Fibroblast of upper back skin (primary cell): ENCODE data around the gene MYOM1.
A peak's percentile ranks its signal among the peaks of the same experiment; 100 is the strongest.
"Not testable (repeated sequence)": the region's sequence is repeated elsewhere in the genome, so short reads cannot be mapped to it uniquely, and the experiment has no call there.

Experiments
- DNase-seq: peaks from one replicate; pipeline ENCODE4 v3.0.0-alpha.2; 2013

MYOM1 gene

DNA sequence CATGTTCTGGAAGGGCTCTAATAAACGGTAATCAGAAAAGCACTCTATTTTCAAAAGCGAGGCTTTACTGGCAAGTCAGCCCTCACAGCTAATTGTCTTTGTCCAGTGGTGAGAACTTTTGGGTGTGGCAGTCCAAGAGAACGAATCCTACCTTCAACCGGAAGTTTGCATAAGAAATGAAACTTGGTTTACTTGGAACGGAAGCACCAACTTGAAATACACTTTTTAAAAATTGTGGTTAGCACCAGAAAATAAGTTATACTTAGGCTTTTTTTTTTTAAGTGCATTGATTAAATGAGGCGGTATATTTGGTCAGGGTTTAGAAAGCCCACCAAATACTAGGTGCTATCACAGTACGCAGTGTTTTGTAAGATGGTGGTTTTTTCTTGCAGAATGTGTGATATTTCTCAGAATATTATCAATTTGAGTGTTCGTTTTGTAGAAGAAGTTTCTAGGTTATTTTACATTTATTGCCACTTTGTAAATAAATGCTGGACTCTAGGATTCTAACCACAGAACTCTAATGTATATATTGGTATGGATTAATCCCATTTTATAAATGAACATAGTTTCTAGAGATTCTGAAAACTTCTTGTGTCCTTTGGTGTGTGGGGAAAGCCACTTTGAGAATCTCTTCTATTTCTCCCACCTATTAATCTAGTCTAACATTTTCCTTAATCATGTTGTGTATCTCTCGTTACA lies 29.0 kb upstream of the MYOM1 start:
- DNase-seq, result peak; percentile 63

DNA sequence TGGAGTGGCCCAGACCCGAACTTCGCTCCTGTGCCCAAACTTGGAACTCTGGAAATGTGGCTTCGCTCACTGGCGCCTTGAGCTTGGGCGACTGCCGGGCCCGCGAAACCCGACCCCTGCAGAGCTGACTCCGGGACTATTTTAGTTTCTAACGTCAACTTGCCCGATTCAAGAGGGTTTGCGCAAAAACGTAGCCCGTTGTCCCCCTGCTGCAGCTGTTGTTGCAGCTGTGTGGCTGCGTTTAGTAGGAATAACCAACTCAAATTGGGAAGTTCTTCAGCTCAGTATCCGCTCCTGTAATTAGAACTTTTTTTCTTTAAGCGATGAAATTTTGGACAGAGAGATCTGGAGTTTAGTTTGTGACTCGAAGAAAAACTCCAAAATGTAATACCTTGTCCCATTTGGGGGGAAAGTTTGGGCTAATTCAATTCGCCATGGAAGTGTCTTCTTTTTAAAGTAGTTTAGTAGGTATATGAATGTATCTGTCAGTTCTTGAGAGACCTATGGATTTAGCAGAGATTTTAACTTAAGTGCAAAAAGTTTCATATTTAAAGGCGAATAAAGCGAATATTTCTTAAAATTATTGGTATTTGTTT lies 28.4 kb upstream of the MYOM1 start:
- peak; percentile 35 for DNase-seq

DNA sequence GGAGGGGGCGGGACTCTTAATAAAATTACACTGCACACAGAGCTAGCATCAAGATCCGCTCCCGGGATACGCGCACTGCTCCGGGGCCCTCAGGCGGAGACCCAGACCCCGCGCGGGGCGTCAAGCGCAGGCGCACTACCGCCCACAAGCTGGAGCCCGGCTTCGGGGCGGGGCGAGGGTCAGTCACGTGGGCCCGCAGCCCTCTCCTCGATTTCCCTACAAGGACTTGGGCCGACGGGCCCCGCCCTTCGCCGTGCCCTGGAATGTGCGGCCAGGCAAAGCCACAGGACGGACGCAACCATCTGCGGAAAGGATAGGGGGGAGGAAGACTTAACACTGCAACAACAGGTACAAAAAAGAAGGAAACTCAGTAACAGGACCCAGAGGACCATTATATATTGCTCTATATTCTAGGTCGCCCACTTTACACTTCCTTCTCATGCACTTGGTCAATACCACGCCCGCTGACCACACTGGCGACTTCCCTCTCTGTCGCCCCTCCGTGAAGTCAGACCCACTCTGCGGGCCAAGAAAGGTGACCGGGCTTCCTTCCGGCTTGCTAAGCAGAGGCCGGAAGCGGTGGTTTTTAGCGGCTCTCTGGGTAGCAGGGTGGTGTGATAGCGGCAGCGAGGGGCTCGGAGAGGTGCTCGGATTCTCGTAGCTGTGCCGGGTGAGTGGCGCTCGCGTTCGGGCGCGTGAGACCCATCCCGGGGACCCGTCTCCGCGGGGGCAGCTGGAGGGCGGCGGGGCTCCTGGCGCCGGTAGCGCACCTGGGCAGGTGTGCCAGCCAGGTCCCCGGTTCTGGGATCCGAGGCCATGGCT lies 27.7 kb upstream of the MYOM1 start, which contains the start of gene MYL12A:
Gene MYL12A (plus strand): TSS at position 562 of the 822 bp plus-strand sequence. CDS start 5,447 bp downstream, outside the sequence.
- DNase-seq, result peak; percentile 98

DNA sequence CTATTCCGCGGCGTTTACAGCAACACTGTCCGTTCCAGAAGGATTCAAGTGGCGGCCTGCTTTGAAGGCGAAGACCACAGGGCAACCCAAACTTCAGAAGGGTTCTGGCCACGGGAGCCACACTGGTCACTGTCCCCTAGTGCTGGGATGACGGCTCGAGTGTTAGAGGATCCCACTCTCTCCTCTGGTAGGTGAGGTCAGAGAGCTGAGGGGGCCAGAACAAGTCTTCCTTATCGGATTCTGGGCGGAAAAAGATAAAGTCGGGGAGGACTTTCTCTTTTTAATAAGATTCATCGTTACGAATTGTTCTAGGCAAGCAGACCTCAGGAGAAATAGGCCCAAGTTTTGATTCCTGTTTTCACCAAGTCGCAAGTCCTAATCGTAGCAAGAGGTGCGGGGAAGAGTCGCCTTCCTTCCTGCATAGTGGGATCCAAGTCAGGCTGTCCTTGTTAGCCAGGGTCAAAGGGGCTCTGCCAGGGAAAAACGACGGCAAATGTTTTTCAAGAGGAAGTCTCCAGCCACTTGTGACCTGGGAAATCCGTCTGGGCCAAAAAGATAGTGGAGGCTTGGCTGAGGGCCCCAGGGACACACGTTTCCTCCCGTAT lies 27.0 kb upstream of the MYOM1 start:
- DNase-seq, result no peak

DNA sequence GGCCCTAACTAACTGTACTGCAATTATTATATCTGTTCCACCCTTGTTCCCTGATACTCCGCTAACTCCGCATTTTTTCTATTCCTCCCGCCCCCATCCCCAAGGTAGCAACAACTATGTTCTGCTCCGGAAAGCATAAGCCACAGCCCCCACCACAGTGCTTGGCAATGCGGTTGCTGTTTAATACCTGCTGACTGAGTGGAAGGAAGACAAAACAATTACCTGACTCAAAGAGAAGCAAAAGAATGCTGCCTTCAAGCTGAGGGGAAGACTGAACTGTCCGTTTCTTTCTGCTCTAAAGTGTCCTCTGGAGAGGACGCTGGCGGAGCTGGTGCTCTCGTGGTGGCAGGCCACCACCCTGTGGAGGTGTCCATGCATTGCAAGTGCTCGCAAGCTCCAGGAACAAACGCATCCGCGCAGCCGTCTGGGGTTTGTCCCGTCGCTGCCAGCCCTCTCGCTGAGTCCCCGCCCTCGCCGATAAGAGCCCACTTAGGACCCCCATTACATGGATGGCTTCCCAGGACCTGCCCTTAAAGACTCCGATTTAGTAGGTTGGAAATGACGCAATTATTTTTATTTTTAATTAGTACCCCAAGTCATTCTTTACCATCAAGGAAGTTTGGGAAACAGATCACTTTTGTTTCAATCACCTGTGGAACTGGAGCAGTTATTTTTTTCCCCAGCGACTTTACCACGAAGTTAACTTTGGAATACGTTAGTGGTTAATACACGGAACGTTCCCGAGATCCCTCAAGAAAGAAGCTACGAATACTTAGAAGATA lies 26.3 kb upstream of the MYOM1 start:
- DNase-seq, result peak; percentile 86

DNA sequence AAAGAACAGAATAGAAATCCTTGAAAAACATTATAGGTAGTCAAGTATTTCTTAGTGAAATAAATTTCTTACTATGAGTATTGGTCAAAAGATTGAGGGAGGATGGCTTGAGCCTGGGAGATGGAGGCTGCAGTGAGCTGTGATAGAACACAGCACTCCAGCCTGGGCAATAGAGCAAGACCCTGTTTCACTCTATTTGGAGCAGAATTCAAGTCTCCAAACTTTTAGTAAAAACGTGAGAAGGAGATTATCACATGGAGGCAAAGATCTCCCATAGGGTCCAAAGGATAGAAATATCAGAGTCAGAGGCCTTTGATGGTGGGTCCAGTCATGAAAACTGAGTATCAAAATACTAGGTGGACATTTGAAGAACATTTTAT lies 25.4 kb upstream of the MYOM1 start:
- DNase-seq, result no peak

DNA sequence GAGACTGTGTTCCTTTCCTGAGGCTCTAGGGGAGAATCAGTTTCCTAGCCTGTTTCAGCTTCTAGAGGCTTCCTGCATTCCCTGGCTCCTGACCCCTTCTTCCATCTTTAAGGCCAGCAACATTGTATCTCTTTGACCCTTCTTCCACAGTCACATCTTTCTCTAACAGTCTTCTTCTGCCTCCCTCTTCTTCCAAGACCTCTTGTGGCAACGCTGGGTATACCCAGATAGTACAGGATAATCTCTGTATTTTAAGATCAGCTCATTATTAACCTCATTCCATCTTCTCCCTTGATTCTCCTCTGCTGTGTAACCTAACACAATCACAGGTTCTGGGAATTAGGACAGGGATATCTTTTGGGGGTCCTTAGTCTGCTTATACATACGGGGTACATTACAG lies 19.0 kb upstream of the MYOM1 start:
- DNase-seq, result no peak

DNA sequence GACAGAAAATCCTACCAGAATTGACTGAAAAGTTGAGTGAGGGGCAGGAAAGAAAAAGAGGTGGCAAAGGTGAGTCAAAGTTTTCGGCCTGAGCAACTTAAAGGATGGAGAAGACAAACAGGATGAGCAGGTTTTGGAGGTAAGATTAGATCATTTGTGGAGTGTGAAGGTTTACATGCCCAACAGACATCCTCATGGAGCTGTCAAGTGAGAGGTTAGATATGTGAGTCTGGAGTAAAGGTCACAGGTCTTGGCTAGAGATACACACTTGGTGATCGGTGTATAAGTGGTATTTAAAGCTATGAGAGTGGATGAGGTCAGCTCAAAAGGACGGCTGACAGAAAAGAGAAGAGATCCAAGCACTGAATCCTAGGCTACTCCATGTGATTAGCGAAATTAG lies 16.7 kb upstream of the MYOM1 start:
- no peak for DNase-seq

DNA sequence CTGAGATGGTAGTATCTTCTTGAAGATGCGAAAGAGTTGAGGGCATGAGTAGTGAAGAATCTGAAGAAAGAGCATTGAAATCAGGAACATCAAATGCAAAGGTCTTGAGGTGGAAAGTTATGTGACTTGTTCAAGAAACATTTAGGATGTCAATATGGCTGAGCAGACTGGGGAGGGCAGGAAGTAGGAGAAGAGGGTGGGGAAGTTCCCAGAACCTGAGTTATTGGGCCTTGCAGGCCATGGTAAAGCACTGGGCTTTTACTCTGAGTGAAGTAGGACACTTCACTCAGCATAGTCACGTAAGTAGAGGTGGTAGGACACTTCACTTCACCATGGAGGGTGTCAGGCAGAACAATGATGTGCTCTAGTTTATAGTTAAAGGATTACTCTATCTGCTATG lies 16.1 kb upstream of the MYOM1 start:
- no peak for DNase-seq

DNA sequence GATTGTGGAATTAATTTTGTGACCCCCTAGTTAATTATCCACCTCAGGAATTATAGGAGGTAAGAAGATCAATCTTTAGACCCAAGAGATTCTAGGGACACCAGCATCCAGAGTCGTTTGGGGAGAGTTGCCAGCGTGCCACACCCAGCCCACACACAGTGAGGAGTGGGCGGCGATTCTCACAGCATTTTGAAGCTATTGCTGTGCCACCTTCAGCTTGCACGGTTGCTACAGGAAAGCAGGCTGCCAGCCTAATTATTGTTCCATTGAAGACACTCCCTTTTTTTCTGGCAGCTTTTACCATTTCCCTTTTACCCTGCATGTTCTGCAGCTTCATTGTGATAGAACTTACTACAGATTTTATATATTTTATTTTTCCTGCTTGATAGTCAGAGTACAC lies 14.7 kb upstream of the MYOM1 start:
- DNase-seq, result no peak

DNA sequence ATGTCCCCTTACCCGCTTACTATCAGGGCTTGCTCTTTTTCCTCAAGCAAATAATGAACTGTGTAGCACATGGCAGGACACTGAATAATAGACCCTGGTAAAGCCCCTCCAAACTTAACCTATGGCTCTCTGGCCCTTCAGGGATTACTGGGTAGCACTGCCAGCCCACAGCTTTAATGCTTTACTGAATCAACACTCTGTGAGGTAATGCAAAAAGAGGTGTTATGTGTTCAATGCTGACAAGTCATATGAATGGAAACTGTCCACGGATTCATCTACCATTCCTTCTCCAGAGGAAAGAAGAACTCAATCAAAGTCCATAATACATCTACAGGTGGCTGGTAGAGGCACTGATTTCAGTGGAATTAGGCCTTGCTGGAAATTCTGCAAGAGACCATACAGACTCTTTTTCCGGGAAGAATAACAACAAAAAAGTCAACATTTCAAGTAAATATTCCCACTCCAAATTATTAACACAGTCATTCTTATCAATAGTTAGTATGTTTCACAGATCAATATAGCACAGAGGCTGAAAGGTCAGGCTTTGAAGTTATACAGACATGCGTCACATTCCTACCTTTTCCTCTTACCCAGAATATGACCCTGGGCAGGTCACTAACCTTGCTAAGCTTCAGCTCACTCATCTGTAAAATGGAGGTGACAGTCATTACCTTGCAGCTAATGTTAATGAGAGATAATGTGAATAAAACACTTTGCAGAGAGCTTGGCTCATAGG lies 13.8 kb upstream of the MYOM1 start:
- no peak for DNase-seq

DNA sequence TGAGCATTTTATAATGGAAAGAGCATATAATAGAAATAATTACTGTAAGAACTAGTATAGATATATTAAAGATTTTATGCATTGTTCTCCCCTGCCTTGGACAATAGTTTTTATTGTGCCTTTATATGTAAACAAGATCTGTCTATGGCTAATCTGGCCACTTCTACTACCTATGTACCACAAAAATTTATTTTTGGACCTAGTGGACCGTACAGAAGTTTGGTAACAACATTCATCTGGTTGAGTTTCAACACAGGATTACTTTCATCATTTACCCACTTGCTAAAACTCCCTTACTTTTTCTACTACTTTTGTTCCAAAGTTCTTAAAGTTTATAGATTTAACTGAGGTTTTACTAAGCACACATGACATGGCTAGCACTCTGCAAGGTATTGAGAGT lies 13.2 kb upstream of the MYOM1 start:
- no peak for DNase-seq

DNA sequence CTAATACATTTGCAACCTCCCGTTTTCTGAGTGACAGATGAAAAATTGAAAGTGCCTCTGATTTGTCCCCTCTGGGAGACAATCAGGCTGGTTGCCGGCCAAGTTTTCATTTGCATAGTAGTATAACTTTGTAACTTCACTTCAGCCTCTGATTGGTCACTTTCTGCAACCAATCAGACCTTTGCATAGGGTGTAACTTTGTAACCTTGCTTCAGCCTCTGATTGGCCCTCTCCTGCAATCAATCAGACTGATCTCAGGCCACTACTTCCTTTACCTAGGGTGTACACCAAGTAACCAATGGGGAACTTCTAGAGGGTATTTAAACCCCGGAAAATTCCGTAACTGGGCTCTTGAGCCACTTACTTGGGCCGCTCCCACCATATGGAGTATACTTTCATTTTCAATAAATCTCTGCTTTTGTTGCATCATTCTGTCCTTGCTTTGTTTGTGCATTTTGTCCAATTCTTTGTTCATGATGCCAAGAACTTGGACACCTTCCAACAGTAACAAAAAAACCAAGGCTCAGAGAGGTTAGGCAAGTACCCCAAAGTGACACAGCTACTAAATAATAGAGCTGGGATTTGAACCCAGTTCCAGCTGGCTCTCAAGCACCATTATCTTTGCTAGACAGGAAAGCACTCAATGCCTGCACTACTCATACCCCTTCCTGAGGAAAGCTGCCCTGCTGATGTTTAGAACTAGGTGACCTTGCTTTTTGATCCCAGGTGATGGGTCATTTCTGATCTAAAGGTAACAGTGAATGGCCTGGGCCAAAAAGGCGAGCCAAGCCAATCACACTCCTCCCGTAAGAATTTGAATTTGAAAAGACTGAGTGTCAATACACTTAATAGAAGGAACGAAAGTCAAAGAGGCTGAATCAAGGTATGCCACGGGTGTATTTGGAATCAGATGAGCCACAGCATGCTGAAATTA lies 10.9 kb upstream of the MYOM1 start:
- no peak for DNase-seq

DNA sequence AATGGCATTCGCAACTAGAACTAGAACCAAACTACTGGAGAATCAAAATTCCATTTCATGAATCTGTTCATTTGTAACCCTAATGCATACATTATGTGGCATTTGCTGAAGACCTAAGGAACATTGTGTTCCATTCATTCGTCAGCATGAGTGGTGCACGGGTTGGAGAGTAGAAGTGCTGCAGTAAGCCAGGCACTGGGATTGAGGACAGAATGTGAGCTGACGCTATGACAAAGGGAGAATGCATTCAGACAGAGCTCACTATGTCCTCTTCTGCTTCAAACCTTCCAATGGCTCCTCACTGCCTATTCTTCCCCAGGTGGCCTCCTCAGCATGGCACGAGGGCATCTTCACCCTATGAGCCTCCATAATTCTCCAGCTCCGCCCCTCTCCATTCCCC lies 6.3 kb upstream of the MYOM1 start:
- no peak for DNase-seq

DNA sequence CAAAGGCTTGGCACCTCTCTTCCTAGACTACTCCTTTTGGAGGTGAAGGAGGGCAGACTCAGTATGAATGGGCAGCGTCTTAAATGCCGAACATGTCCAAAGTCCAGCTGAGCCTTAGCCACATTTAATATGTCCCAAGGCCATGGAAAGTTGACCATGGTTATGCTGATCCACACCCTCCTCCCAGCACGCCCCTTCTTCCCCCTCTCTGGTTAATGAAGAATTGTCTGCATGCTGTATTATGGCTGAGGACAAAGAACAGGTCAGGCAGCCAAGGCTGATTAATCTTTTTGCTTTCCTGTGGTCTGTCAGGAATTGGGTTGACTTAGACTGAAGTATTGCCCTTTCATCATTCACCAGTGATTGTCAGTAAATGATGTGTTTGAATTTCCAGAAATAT lies 5.8 kb upstream of the MYOM1 start:
- DNase-seq, result peak; percentile 20

DNA sequence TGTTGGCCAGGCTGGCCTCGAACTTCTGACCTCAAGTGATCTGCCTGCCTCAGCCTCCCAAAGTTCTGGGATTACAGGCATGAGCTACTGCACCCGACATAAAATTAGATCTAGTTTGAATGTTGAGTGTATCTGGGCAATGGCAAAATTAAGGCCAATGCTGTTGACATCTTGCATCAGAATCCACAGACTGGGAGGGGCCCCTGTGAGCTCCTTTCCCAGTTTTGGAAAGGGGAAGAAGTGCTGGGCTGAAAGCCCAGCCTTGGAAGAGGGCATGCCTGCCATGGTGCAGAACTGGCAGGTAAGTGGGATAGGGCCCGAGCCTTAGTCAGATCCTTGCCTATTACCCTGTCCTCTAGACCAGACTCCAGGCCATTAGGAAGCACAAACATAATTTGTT lies 4.5 kb upstream of the MYOM1 start:
- DNase-seq, result no peak

DNA sequence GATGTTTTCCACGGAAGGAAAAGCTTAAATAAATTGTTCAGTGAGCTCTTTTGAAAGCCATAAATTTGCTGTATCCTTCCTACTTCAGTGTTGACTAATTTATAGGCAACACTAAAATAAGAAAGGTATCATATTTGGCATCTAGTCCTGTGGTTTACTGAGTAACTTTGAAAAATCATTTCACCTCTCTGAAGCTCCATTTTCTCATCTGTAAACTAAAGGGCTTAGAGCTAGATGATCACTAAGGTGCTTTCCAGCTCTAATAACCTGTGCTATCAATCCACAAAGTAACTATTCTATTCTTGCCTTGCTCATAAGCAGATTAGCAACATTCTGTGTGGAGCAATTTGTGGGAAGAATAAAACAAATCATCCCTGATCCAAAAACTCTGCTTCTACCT lies 3.6 kb upstream of the MYOM1 start:
- no peak for DNase-seq

DNA sequence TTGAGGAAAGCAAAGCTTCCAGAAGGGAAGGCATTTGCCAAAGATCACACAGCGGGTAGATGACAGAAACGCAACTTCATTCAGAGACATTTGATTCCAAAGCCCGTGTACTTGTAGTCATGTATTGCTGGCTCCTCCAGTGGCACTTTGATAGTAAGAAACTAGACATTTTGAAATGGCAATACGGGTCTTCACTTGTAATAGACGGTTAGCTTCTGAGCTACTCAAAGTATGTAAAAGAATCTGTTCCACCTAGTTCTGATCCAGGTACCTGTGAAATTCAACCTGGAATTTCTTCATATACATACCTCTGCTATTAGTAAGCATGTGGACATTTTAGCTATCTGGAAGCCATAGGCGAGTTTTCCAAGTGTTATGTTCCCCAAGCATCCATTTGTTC lies 1.7 kb upstream of the MYOM1 start:
- DNase-seq, result no peak

DNA sequence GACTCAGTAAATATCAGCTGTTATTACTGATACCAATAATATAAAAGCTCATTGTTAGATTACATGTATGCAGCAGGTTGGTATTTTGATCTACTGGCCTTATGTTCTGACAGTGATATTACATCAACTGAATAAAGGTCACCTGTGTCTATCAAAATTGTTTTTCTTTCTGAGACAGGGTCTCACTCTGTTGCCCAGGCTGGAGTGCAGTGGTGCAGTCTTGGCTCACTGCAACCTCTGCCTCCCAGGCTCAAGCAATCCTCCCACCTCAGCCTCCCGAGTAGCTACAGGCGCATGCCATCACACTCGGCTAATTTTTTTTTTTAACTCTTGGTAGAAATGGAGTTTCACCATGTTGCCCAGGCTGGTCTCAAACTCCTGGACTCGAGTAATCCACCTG lies 1.1 kb upstream of the MYOM1 start:
- not testable (repeated sequence) for DNase-seq

DNA sequence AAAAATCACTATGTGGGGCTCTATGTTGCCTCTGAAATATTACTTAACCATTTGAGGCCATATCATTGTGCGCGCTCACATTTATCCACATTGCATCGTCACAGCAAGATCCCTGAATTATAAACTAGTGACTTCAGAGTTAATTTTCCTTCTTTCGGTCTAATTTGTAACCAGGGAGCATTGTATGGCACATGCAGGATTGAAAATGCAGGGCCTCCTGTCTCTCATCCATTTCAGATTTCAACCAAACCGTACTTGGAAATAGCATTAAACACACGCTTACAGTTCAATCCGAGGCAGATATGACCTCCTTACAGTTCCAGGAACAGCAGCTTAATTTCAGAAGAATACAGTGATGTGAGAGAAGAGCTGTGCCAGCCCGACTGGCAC lies 532 bp downstream of the MYOM1 start:
- no peak for DNase-seq

DNA sequence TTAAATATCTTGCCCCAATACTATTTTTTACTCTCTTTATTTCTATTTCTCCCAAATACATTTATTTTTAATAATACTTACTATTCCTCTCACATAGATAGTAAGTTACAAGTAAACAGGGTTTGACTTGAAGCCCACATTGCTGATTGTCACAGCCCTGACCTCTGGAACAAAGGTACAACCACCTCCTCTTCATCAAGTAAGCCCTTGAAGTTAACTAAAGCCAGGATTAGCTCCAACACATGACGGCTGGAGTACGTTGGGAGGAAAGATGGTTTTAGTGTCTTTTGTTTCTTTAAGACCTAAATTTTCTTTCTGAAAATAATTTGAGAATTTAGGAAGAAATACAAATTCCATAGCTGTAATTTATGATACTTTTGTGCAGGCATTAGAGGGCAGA lies 949 bp downstream of the MYOM1 start:
- no peak for DNase-seq
